ENCODE measurements around the gene ITGB5.

GRCh38 chr3:124786511-124787241 is 100.5 kb downstream of the ITGB5 start:
- TF ChIP-seq RARB (CRISPR knock-in tag; IDR thresholded peaks at IDR 0.05) (no peak), TSHZ2 (CRISPR knock-in tag; IDR thresholded peaks at IDR 0.05) (no peak), ZNF70 (CRISPR knock-in tag; IDR thresholded peaks at IDR 0.05) (no peak), PATZ1 (CRISPR knock-in tag; IDR thresholded peaks at IDR 0.05; ENCODE audit: borderline replicate concordance) (no peak), ZFP3 (CRISPR knock-in tag; IDR thresholded peaks at IDR 0.05) (no peak), PPARA (CRISPR knock-in tag; IDR thresholded peaks at IDR 0.05; ENCODE audit: borderline replicate concordance) (no peak), TOX (CRISPR knock-in tag; IDR thresholded peaks at IDR 0.05; ENCODE audit: borderline replicate concordance) (no peak), GLIS3 (CRISPR knock-in tag; IDR thresholded peaks at IDR 0.05) (no peak), ESRRG (CRISPR knock-in tag; IDR thresholded peaks at IDR 0.05) (no peak), ARNTL (CRISPR knock-in tag; IDR thresholded peaks at IDR 0.05; ENCODE audit: borderline replicate concordance, low read depth) (no peak), POU6F1 (CRISPR knock-in tag; IDR thresholded peaks at IDR 0.05; ENCODE audit: borderline replicate concordance, low read depth) (no peak), SNAI2 (CRISPR knock-in tag; IDR thresholded peaks at IDR 0.05) (no peak)

All from SK-N-SH treated with all-trans-retinoic acid at 6 μM for 48 hours (cell line).